HG02798 (cell line): Measurements from ENCODE around the gene CEMP1.
A peak's percentile ranks its signal among the peaks of the same experiment; 100 is the strongest.
"Not testable (repeated sequence)": the region's sequence is repeated elsewhere in the genome, so short reads cannot be mapped to it uniquely, and the experiment has no call there.

ENCODE experiments used
- ATAC-seq: cut with Tn5 transposase; IDR thresholded peaks from one replicate; pipeline ENCODE4 v1.9.1; 2021; ENCODE audit warnings: mild to moderate bottlenecking; ENCODE audit not compliant: unreplicated experiment, poor library complexity

The CEMP1 gene, protein sequence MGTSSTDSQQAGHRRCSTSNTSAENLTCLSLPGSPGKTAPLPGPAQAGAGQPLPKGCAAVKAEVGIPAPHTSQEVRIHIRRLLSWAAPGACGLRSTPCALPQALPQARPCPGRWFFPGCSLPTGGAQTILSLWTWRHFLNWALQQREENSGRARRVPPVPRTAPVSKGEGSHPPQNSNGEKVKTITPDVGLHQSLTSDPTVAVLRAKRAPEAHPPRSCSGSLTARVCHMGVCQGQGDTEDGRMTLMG

DNA sequence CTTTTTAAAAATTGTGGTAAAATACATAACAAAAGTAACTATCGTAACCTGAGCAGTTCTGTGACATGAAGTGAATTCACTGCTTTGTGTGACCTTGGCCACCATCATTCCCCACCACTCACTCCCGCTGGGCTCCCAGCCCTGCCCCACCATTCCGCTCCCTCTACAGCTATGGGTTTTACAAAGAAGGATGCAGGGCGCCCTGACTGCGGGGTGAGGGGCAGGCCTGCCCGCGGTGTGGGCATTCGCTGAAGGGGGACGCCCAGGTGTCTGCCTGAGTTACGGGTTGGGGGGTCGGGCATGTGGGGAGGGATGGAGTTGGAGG lies at the start of gene CEMP1:
Gene CEMP1, minus strand, starts transcription at position 38 of the 325 bp plus-strand sequence. CDS start 335 bp downstream, outside the sequence.
- ATAC-seq: no peak

DNA sequence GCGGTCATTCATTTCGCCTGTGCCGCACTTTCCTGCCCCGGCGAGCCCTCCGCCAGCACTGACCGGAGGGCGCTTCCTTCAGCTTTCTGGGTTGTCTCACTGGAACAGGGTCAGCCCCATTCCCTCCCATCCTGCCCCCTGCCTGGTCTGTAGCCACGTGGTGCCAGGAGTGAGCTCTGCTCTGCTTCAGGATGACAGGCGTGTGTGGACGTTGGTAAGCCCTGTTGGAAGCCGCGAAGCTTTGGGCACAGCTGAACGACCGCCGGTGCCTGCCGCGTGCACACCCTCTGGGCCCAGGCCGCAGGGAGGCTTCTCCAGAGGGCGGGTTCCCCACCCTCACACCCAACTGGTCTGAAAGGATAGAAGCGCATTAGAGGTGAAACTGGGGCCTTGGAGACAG lies 49.6 kb upstream of the CEMP1 start:
- not testable (repeated sequence) for ATAC-seq

DNA sequence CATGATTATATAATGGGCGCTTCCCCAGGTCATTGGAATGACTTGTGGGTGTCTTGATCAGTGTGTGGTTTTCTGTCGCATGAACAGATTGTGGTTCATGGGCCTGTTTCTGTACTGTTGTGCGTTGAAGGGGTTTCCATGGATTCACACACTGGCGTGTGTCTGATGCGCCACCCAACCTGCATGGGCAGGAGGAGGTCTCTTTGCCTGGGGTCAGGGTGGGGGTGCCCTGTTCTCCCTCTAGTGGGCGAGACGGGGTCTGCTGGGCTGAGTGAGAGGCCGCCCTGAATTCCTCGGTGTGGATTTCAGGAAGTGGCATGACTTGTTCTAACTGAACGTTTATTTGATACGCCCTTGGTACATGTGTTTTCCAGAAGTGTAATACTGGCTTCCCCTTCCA lies 48.9 kb upstream of the CEMP1 start:
- ATAC-seq: not testable (repeated sequence)

DNA sequence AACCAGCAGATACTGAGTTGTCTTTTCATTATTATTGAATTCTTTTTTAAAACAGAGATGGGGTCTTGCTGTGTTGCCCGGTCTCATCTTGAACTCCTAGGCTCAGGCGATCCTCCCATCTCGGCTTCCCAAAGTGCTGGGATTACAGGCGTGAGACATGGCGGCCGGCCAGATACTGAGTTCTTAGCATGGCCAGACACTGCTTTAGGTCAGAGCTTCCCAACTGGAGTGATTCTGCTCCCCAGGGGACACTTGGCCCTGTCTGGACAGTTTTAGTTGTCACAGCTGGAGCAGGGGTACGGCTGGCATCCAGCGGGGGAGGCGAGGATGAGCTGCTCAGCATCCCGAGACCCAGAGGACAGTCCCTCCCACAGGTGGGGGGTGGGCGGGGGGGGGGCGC lies 47.7 kb upstream of the CEMP1 start:
- ATAC-seq: not testable (repeated sequence)

DNA sequence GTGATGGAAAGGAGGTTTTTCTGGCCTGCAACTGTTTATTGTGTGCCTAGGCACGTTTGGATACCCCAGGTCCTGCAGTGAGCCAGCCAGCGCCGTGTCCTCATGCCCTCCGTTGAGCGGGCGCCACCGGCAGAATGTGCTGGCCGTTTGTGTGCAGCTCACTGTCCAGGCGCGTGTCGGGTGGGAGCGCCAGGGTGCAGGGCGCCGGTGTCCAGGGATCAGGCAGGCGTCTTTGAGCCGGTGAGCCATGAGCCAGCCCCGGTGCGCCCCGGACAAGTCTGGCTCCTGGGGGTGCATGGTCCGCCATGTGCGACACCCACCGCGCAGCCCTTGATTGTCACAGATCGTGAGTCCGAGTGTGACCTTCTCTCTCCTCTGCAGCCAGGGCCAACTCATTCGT lies 45.8 kb upstream of the CEMP1 start:
- ATAC-seq: not testable (repeated sequence)

DNA sequence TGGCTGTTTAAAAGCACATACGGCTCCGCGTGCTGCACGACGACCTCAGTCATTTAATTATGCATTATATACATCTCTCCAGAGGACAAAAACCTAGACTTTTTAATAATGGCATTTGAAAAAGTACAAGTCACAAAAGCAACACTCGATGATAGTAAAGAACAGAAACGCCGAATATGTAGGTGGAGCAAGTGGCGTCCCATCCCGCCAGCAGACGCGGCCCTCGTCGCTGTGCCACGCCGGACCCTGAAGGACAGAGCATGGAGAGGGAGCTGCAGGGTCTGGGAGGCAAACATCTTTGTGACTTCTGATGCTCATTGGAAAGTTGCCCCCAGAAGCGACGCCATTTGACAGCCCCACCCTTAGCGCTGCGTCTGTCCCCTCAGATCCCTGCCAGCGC lies 44.6 kb upstream of the CEMP1 start:
- ATAC-seq: not testable (repeated sequence)

DNA sequence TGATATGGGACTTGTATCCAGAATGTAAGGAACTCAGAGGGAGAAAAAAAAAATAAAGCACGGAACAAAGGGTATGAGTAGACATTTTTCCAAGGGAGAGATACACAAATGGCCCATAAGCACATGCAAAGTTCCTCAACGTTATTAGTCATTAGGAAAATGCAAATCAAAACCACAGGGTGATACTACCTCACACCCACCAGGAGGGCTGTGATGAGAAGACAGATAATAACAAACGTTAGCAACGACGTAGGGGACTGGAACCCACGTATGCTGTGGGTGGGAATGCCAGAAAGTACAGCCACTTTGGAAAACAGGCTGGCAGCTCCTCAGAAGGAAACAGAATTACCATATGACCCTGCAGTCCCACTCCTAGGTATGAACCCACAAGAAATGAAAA lies 41.5 kb upstream of the CEMP1 start:
- ATAC-seq: not testable (repeated sequence)

DNA sequence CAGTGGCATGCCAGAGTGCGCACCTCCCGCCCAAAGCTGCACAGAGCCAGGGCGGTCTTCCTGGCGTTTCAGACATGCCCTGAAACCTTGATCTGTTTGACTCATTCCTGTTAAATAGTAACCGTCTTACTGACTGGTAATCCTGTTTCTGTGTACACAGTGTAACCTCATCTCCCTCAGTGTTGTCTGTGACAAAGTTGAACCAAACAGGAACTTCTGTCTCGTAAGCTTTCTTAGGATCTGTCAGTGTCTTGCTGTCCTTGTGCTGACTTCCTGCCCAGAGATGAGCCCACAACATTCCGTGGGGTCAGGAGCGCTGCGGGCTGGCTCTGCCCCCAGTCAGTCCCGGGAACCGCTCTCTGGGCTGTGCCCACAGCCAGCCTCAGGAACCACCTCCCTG lies 37.4 kb upstream of the CEMP1 start:
- ATAC-seq: not testable (repeated sequence)

DNA sequence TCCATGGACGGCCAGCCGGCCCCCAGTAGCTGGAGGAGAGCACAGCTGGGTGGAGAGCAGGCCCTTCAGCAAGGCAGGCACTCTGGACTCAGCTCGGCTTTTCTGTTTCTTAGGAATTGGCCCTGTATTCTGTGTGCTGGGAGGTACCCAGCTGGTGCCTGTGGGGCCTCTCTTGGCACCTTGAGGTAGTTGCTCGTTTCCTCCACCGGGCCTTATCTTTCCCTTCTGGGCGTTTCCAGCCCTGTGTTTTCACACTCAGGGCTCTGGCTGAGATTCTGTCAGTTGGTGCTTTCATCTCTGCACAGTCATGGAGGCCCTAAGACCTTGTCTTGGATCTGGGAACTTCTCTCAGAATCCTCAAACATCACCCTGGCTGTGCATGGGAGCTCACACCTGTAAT lies 36.3 kb upstream of the CEMP1 start:
- ATAC-seq: not testable (repeated sequence)

DNA sequence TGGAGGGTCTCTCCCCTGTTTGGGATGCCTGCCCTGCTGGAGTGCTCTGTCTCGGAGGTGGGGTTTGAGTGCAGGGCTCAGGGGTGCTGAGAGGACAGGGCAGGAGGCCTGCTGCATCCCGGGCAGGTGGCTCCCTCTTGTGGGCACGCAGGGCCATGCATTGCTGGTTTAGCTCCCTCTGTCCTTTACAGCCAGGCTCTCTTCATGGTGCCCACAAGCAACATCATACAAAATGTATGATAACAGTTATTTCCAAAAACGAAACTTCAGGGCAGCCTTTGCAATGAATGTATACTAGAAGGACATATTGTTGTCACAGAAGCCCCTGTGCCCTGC lies 29.6 kb upstream of the CEMP1 start:
- ATAC-seq: peak; percentile 55

DNA sequence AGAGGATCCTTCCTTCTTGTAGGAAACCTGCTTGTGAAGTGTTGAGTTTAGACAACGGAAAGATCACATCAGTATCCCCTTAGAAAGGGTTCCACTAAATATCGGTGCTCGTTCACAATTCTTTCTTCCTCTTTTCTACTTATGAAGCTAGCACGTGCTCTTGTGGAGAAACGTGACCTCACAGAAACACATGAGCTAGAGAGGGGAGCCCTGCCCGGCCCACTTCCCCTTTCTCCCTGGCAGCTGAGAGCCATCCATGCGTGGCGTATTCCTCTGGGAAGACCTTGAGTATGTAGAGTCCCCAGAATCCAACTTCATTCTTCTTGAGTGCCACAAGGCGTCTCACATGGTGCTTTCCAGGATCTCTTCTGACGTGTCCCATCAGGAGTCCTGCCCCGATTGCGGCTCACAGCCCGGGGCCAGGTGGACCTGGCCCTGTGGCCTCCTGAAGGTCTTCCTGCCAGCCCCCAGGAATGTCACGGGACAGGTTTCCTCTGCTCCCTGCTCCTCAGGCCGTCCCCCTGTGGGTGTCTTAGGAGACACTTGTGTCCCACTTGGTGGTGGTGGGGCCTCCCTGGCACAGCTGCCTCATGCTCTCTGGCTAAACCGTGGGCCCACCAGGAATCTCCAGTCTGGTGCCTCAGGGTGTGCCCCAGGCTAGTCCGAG lies 29.1 kb upstream of the CEMP1 start:
- peak; percentile 58 for ATAC-seq

DNA sequence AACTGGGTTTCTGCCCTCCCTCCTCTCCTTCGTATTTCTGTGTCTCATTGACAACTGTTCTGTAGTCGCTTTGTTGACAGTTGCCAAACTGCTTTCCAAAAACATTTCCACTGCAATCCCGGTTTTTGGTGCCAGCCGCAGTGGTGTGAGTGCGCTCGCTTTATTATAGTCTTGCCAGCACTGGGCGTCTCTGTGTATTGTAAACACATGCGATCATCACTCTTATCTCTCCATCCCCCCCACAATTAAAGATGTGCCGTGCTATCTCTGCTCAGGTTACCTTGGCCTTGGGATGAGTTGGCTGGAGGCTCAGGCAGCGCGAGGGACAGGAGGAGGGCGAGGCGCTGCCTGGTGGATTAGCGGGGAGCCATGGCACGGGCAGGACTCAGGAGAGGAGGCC lies 25.9 kb upstream of the CEMP1 start:
- ATAC-seq: not testable (repeated sequence)

DNA sequence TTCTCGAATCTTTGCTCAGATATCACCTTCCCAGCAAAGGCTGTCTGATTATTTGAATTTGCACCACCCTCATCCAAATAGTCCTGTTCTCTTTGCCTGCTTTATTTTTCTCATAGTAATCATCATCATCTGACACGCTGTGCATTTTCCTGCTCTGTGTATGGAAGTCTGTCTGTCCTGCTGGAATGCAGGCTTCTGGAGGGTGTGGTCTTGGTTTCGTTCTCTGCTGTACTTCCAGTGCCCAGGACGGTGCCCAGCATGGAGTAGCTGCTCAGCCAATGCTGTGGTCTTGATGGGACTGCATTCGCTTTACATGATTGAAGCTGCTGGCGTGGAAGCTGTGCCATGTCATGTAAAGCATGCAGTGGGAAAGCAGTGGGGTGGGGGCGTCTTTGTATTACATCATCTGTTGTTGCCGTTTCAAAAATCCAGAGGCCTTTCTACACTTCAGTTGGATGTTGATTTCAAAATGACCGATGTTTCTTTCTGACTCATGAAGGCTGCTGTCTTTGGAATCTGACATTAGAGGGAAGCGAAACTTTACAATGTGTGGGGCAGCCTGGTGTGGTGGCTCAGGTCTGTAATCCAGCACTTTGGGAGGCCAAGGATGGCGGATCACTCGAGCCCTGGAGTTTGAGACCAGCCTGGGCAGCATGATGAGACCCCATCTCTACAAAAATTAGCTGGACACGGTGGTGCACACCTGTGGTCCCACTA lies 23.7 kb upstream of the CEMP1 start:
- ATAC-seq: not testable (repeated sequence)

DNA sequence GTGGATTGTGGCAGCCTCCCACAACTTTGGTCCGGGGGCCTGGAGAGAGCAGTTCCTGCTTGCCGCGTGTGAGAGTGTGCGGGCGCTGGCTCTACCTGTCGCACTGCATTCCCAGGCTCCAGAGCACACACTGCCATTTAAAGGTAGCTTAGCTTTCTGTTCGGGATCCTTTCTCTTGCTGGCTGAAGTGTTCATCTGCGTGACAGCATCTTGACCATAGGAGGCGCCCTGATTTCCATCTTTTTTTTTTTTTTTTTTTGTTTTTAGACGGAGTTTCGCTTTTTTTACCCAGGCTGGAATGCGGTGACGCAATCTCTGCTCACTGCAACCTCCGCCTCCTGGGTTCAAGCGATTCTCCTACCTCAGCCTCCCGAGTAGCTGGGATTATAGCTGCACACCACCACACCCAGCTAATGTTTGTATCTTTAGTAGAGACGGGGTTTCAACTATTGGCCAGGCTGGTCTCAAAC lies 20.2 kb upstream of the CEMP1 start:
- not testable (repeated sequence) for ATAC-seq

DNA sequence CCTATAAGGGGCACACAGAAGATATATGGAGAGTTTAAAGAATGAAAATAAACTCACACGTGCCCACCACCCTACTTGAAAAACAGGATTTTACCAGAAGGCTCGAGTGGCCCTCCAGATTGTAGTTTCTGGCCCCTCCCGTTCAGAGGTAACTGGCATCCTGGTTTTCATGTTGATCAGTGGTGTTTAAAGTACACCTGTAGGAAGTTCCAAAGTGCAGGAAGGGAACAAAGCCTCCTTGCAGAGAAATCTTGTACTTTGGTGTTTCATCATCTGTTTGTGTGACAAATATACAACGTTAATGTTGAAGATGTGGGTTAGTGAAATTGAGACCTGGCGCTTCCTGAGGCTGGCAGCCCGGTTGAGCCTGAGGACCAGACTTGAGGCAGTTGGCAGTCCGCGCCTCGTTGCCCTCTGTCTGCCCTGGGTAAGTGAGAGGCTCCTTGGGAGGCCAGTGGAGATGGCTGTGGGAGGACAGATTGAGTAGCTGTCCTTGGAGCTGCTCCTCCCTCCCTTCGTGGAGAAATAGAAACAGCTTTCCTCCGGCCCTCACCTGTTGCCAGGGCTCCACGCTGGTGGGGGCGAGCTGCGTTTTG lies 19.2 kb upstream of the CEMP1 start:
- ATAC-seq: not testable (repeated sequence)

DNA sequence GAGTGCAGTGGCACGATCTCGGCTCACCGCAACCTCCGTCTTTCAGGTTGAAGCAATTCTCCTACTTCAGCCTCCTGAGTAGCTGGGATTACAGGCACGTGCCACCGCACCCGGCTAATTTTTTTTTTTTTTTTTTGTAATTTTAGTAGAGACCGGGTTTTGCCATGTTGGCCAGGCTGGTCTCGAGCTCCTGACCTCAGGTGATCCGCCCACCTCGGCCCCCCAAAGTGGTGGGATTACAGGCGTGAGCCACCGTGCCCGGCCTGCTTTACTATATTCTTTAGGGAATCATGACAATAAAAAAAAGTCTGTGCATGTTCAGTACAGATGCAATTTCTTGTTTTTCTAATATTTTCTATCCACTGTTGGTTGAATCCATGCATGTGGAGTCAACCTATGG lies 12.6 kb upstream of the CEMP1 start:
- ATAC-seq: not testable (repeated sequence)

DNA sequence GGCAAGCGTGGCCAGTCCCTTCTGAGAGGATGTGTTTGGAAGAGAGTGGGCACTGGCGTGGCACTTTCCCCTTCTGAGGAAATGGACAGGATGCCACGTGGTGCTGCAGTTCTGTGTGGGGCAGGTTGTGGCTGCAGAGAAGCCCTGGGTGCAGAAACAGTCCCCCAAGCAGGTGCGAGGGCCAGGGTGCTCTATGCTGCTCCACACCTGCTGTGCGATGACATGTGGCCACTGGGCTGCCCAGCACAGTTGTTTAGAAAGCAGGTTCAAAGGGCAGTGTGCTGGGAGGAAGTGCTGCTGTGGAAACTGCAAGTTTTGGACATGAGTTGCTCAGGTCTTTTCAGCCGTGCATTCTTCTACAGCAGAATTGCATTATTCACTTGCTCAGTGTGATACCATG lies 10.2 kb upstream of the CEMP1 start:
- not testable (repeated sequence) for ATAC-seq

DNA sequence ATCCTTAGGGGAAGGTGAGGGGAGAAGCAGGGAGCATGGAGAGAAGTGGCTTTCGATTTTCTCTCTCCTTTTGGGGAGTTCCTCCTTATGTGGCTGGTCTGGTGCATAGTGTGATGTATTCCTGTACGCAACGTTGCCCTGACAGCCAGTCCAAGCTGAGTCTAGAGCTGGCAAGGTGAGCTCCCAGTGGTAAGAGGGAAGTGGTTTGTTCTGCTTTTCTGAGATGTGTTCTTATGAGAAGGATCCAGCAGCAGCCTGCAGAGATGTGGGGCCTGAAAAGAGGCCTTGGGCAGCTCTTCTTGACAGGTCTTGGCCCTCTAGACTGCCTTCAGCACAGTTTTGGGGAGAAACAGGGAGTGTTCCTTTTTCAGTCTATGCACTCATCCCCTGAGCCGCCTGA lies 9.7 kb upstream of the CEMP1 start:
- ATAC-seq: not testable (repeated sequence)

DNA sequence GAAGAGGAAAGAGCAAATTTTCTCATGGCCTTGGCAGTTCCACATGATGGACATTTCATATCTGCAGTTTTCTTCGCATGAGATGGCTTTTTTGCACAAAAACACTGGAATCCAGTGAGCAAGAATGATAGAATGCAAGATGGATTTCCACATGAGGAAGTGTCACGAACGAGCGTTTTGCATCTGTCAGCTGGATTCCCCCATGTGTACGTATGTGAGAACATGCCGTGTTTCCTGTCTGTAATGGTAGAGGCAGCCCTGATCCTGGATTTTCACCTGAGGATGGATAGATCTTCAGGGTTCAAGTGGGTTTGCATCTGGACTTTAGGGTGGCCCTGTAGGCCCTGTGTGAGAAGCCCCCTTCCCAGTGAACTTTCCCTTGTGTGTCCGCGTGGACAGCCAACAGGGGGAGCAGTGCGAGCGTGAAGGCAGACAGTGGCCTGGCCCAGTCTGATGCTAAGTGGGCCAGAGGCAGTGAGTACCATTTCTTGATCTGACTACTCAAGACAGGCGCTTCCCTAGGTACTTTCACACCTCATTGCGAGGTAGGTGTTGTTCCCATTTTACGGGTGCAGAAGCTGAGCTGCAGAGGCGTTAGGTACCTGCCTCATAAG lies 8.7 kb upstream of the CEMP1 start:
- not testable (repeated sequence) for ATAC-seq

DNA sequence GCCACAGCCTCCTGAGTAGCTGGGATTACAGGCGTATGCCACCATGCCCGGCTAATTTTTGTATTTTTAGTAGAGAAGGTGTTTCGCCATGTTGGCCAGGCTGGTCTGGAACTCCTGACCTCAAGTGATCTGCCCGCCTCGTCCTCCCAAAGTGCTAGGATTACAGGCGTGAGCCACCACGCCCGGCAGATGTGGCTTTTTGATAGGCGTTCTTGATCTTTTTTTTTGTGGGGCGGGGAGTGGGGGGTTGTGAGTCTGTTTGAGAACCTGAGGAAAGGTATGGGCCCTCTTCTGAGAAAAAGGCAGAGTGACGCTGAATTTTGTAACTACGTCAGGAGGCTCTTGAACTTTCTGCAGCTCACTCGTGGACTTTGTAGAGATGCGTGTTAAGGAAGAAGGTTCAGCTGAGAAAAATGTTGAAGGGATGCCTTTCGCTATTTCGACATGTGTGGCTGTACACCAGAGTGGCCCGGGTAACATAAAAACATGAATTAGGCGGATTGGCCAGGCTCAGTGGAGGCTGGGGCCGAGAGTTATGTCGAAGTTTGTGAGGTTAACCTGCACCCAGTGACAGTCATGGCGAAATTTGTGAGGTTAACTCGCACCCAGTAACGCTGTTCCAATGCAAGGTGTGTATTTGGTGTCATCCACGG lies 8.1 kb upstream of the CEMP1 start:
- ATAC-seq: not testable (repeated sequence)
